HEK293 (cell line): ENCODE results near the gene PACRG.

Experiments
- CTCF ChIA-PET: fragments of 350-600 bp; formaldehyde crosslinking; extraction: SDS; loops from one replicate; lab custom pipeline; 2021; ENCODE audit warnings: antibody characterized with exemption; lab: Yijun Ruan, JAX
- POLR2A ChIA-PET: fragments of 300-600 bp; formaldehyde crosslinking; extraction: SDS; loops from one replicate; lab custom pipeline; 2020; ENCODE audit warnings: antibody characterized with exemption, inconsistent platforms; lab: Yijun Ruan, JAX
- H3K27ac ChIP-seq: fragments of 200-500 bp; sonication (Bioruptor generic); 2 replicates; pipeline ENCODE4 v1.5.1; 2014; ENCODE audit warnings: low read depth, low read length, control low read depth, inconsistent platforms; ENCODE audit errors: extremely low read depth
- H3K36me3 ChIP-seq, 2 experiments: fragments of 200-500 bp in 1 of 2; sonication (Bioruptor generic) in 1 of 2; 1 replicate in 1 of 2; 2 replicates in 1 of 2; pipeline ENCODE4 v1.5.1; 2014 to 2017; ENCODE audit warnings: inconsistent platforms in 2 of 2, low read length in 2 of 2; ENCODE audit not compliant: control insufficient read depth in 2 of 2, insufficient read depth in 1 of 2
- H3K4me1 ChIP-seq: fragments of 200-500 bp; sonication (Bioruptor generic); 2 replicates; pipeline ENCODE4 v1.5.1; 2014; ENCODE audit warnings: mild to moderate bottlenecking, low read length, inconsistent platforms; ENCODE audit not compliant: control insufficient read depth, insufficient read depth
- H3K4me3 ChIP-seq: 2 replicates; pipeline ENCODE4 v1.5.1; 2011; ENCODE audit warnings: low read depth, mild to moderate bottlenecking, control low read depth, low read length, moderate library complexity
- H3K9me3 ChIP-seq: fragments of 200-500 bp; sonication (Bioruptor generic); 2 replicates; pipeline ENCODE4 v1.5.1; 2014; ENCODE audit warnings: low read depth, low read length, inconsistent platforms; ENCODE audit not compliant: control insufficient read depth, insufficient read depth
- AEBP2 ChIP-seq: fragments of 450-650 bp; formaldehyde crosslinking; IDR thresholded peaks from 2 replicates; pipeline ENCODE4 v1.5.1; 2016; ENCODE audit warnings: missing biosample characterization, missing genetic modification characterization, borderline replicate concordance
- BCL11B ChIP-seq: fragments of 450-650 bp; formaldehyde crosslinking; IDR thresholded peaks from 2 replicates; pipeline ENCODE4 v1.5.1; 2016; ENCODE audit warnings: low read depth, missing biosample characterization, missing genetic modification characterization
- KLF10 ChIP-seq: fragments of 450-650 bp; IDR thresholded peaks from 2 replicates; pipeline ENCODE4 v1.5.1; 2018; ENCODE audit warnings: missing biosample characterization, mild to moderate bottlenecking, missing genetic modification characterization
- REST ChIP-seq: fragments of 450-650 bp; formaldehyde crosslinking; IDR thresholded peaks from 2 replicates; pipeline ENCODE4 v1.5.1; 2016; ENCODE audit warnings: missing biosample characterization, missing genetic modification characterization
- SETDB1 ChIP-seq: IDR thresholded peaks from one replicate; pipeline ENCODE4 v1.6.1; 2017; ENCODE audit warnings: mild to moderate bottlenecking, low read length, moderate library complexity, mixed read lengths; ENCODE audit not compliant: insufficient read length
- ZBTB20 ChIP-seq: fragments of 450-650 bp; formaldehyde crosslinking; IDR thresholded peaks from 2 replicates; pipeline ENCODE4 v1.5.1; 2016; ENCODE audit warnings: missing biosample characterization, missing genetic modification characterization
- ZBTB8A ChIP-seq: fragments of 450-650 bp; formaldehyde crosslinking; IDR thresholded peaks from 2 replicates; pipeline ENCODE4 v1.5.1; 2016; ENCODE audit warnings: missing biosample characterization, missing genetic modification characterization
- ZFP41 ChIP-seq: fragments of 450-650 bp; formaldehyde crosslinking; IDR thresholded peaks from 2 replicates; pipeline ENCODE4 v1.5.1; 2016; ENCODE audit warnings: missing biosample characterization, missing genetic modification characterization, borderline replicate concordance
- ZNF175 ChIP-seq: fragments of 450-650 bp; formaldehyde crosslinking; IDR thresholded peaks from 2 replicates; pipeline ENCODE4 v1.5.1; 2016; ENCODE audit warnings: missing biosample characterization, missing genetic modification characterization
- ZNF19 ChIP-seq: fragments of 450-650 bp; formaldehyde crosslinking; IDR thresholded peaks from 2 replicates; pipeline ENCODE4; 2016; ENCODE audit warnings: missing biosample characterization, missing genetic modification characterization, low read depth
- ZNF362 ChIP-seq: fragments of 450-650 bp; formaldehyde crosslinking; IDR thresholded peaks from 2 replicates; pipeline ENCODE4 v1.5.1; 2016; ENCODE audit warnings: missing biosample characterization, missing genetic modification characterization
- ZNF473 ChIP-seq: fragments of 450-650 bp; formaldehyde crosslinking; IDR thresholded peaks from 2 replicates; pipeline ENCODE4 v1.5.1; 2017; ENCODE audit warnings: missing biosample characterization, missing genetic modification characterization
- ZNF501 ChIP-seq: fragments of 450-650 bp; formaldehyde crosslinking; IDR thresholded peaks from 2 replicates; pipeline ENCODE4 v1.5.1; 2016; ENCODE audit warnings: missing biosample characterization, missing genetic modification characterization
- ZNF548 ChIP-seq: fragments of 450-650 bp; formaldehyde crosslinking; IDR thresholded peaks from 2 replicates; pipeline ENCODE4 v1.5.1; 2016; ENCODE audit warnings: missing biosample characterization, missing genetic modification characterization
- ZNF645 ChIP-seq: fragments of 450-650 bp; formaldehyde crosslinking; IDR thresholded peaks from 2 replicates; pipeline ENCODE4; 2016; ENCODE audit warnings: missing biosample characterization, missing genetic modification characterization
- ZNF677 ChIP-seq: fragments of 450-650 bp; IDR thresholded peaks from 2 replicates; pipeline ENCODE4 v1.5.0; 2018; ENCODE audit warnings: missing biosample characterization, mild to moderate bottlenecking, missing genetic modification characterization, moderate library complexity
- ZNF776 ChIP-seq: fragments of 450-650 bp; formaldehyde crosslinking; IDR thresholded peaks from 2 replicates; pipeline ENCODE4 v1.5.0; 2017; ENCODE audit warnings: missing biosample characterization, missing genetic modification characterization, borderline replicate concordance
- ZNF785 ChIP-seq: fragments of 450-650 bp; formaldehyde crosslinking; IDR thresholded peaks from 2 replicates; pipeline ENCODE4 v1.5.1; 2016; ENCODE audit warnings: missing biosample characterization, missing genetic modification characterization
- TF ChIP-seq, protein P1 (sequence below): fragments of 450-650 bp; formaldehyde crosslinking; IDR thresholded peaks from 2 replicates; pipeline ENCODE4 v1.5.1; 2017; ENCODE audit warnings: missing biosample characterization, missing genetic modification characterization
- TF ChIP-seq, protein P2 (sequence below): fragments of 450-650 bp; formaldehyde crosslinking; IDR thresholded peaks from 2 replicates; pipeline ENCODE4 v1.5.1; 2016; ENCODE audit warnings: missing biosample characterization, missing genetic modification characterization, low read depth

The PACRG gene

DNA sequence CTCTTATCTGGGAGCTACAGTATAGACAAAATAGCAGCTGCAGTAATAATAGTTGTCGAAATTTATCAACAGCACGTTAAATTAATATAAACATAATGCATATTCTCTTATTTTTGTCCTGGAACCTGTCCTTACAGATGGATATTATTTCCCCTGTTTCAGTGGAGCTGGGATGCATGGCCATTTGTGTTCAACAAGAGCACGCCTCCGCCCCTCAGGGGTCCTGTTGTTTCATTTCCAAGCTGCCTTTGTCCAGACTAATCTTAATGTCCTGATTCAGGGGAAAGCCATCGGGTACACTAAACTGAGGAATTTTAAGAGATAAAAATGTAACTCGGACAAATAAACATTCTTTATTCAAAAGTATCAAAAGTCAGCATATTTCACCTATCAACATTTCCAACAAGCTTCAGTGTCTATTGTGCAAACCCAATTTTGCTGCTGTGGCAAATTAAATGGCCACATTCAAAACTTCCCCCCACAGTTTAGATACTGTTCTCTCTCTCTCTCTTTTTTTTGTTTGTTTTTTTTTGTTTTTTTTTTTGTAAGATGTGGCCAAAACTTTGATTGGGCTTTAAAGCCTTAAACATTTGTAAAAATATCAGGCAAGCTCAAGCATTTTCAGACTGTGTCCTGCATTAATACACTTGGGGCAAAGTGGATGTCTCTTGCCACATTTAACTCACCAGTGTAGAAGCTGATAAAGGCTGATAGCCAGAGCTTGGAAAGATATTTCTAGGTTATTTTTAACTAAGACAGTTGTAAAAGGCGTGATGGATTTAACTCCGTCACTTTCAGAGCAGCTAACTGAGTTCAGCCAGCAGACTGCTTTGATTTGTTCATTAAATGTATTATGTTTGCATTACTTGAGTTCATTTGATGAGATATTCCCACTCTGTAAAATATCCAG is 574.2 kb downstream of the PACRG start:
- ChIA-PET CTCF (no interaction called here), POLR2A (no interaction called here)
- H3K4me3 ChIP-seq, result no peak overlapping the region
- H3K4me1 ChIP-seq, result no peaks in the 10 kb centered on the region; the same call in 1 of the 2 replicates
- TF ChIP-seq ZNF362 (tag by site-specific recombination), result no peak
- no peak for TF ChIP-seq ZNF175 (tag by site-specific recombination)
- TF ChIP-seq ZBTB8A (tag by site-specific recombination), result no peak
- TF ChIP-seq ZNF645 (tag by site-specific recombination), result no peak
- no peak for TF ChIP-seq ZFP41 (tag by site-specific recombination)
- no peak for TF ChIP-seq KLF10
- TF ChIP-seq ZNF785 (tag by site-specific recombination), result no peak
- TF ChIP-seq ZNF677 (tag by site-specific recombination), result no peak
- TF ChIP-seq ZNF548 (tag by site-specific recombination), result no peak
- no peak for TF ChIP-seq AEBP2 (tag by site-specific recombination)
- no peak for TF ChIP-seq BCL11B (tag by site-specific recombination)
- no peak for TF ChIP-seq ZNF501 (tag by site-specific recombination)
- TF ChIP-seq ZNF473, result no peak
- no peak for TF ChIP-seq ZNF776 (tag by site-specific recombination)
- TF ChIP-seq, protein P1, sequence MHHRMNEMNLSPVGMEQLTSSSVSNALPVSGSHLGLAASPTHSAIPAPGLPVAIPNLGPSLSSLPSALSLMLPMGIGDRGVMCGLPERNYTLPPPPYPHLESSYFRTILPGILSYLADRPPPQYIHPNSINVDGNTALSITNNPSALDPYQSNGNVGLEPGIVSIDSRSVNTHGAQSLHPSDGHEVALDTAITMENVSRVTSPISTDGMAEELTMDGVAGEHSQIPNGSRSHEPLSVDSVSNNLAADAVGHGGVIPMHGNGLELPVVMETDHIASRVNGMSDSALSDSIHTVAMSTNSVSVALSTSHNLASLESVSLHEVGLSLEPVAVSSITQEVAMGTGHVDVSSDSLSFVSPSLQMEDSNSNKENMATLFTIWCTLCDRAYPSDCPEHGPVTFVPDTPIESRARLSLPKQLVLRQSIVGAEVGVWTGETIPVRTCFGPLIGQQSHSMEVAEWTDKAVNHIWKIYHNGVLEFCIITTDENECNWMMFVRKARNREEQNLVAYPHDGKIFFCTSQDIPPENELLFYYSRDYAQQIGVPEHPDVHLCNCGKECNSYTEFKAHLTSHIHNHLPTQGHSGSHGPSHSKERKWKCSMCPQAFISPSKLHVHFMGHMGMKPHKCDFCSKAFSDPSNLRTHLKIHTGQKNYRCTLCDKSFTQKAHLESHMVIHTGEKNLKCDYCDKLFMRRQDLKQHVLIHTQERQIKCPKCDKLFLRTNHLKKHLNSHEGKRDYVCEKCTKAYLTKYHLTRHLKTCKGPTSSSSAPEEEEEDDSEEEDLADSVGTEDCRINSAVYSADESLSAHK, result no peak
- TF ChIP-seq REST (tag by site-specific recombination), result no peak
- no peak for TF ChIP-seq SETDB1
- no peak for TF ChIP-seq ZNF19
- TF ChIP-seq, protein P2, sequence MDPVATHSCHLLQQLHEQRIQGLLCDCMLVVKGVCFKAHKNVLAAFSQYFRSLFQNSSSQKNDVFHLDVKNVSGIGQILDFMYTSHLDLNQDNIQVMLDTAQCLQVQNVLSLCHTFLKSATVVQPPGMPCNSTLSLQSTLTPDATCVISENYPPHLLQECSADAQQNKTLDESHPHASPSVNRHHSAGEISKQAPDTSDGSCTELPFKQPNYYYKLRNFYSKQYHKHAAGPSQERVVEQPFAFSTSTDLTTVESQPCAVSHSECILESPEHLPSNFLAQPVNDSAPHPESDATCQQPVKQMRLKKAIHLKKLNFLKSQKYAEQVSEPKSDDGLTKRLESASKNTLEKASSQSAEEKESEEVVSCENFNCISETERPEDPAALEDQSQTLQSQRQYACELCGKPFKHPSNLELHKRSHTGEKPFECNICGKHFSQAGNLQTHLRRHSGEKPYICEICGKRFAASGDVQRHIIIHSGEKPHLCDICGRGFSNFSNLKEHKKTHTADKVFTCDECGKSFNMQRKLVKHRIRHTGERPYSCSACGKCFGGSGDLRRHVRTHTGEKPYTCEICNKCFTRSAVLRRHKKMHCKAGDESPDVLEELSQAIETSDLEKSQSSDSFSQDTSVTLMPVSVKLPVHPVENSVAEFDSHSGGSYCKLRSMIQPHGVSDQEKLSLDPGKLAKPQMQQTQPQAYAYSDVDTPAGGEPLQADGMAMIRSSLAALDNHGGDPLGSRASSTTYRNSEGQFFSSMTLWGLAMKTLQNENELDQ (tag by site-specific recombination), result no peak
- no peak for TF ChIP-seq ZBTB20
- H3K27ac ChIP-seq, result no peak overlapping the region
- no peaks in the 10 kb centered on the region for H3K9me3 ChIP-seq
- no peaks in the 10 kb centered on the region for H3K36me3 ChIP-seq
